ENCODE results near the gene FHL1.
"Not testable (repeated sequence)": the region's sequence is repeated elsewhere in the genome, so short reads cannot be mapped to it uniquely, and the experiment has no call there.

The FHL1 gene

GRCh38 chrX:136210243-136210642 lies 62.9 kb downstream of the FHL1 start:
- no peak for DNase-seq (ENCODE audit: low read depth)

GRCh38 chrX:136210806-136211205 lies 63.5 kb downstream of the FHL1 start:
- no peak for DNase-seq (ENCODE audit: low read depth)

GRCh38 chrX:136211766-136212556 lies 64.6 kb downstream of the FHL1 start:
- DNase-seq (ENCODE audit: low read depth): no peak

GRCh38 chrX:136212557-136213111 lies 65.3 kb downstream of the FHL1 start:
- DNase-seq (ENCODE audit: low read depth): no peak

- no peak for DNase-seq (ENCODE audit: low read depth)
Measured at GRCh38 chrX:136214551-136214950, 67.2 kb downstream of the FHL1 start.

GRCh38 chrX:136215559-136215958 lies 68.2 kb downstream of the FHL1 start:
- no peak for DNase-seq (ENCODE audit: low read depth)

- DNase-seq (ENCODE audit: low read depth): no peak
Measured at GRCh38 chrX:136219893-136220292, 72.6 kb downstream of the FHL1 start.

GRCh38 chrX:136220540-136220939 lies 73.2 kb downstream of the FHL1 start:
- DNase-seq (ENCODE audit: low read depth): no peak

GRCh38 chrX:136220951-136221350 lies 73.6 kb downstream of the FHL1 start:
- no peak for DNase-seq (ENCODE audit: low read depth)

GRCh38 chrX:136221851-136222513 lies 74.6 kb downstream of the FHL1 start:
- DNase-seq (ENCODE audit: low read depth): no peak

- no peak for DNase-seq (ENCODE audit: low read depth)
Measured at GRCh38 chrX:136227074-136227473, 79.7 kb downstream of the FHL1 start.

GRCh38 chrX:136227948-136228838 lies 80.9 kb downstream of the FHL1 start:
- DNase-seq (ENCODE audit: low read depth): no peak

- DNase-seq (ENCODE audit: low read depth): no peak
Measured at GRCh38 chrX:136228839-136229207, 81.5 kb downstream of the FHL1 start.

GRCh38 chrX:136237074-136237473 lies 89.7 kb downstream of the FHL1 start:
- DNase-seq (ENCODE audit: low read depth): no peak

GRCh38 chrX:136237849-136238248 lies 90.5 kb downstream of the FHL1 start:
- DNase-seq (ENCODE audit: low read depth): not testable (repeated sequence)

GRCh38 chrX:136246201-136246600 lies 98.9 kb downstream of the FHL1 start:
- no peak for DNase-seq (ENCODE audit: low read depth)

GRCh38 chrX:136250191-136251040 lies 103.1 kb downstream of the FHL1 start:
- DNase-seq (ENCODE audit: low read depth): peak; percentile 26

GRCh38 chrX:136251041-136251991 lies 104.0 kb downstream of the FHL1 start, which contains the start of gene MAP7D3:
TSS of gene MAP7D3 (minus strand) at chrX:136251400. CDS start at chrX:136251358, 42 bp downstream.
- DNase-seq (ENCODE audit: low read depth): peak; percentile 35

GRCh38 chrX:136255541-136255940 lies 108.2 kb downstream of the FHL1 start:
- no peak for DNase-seq (ENCODE audit: low read depth)

- DNase-seq (ENCODE audit: low read depth): no peak
Measured at GRCh38 chrX:136256026-136256425, 108.7 kb downstream of the FHL1 start.
